ENCODE results near the gene SULT6B1. TPM values are rescaled to one million over a fixed set of nuclear protein-coding genes. Genes with fewer than 3 reads are reported as not detected.

The SULT6B1 gene
- total RNA-seq, 1 experiment from 2014 or later, result not detected

GRCh38 chr2:37149626-37150322, 38.7 kb downstream of the SULT6B1 start:
- no peak overlapping the region for H3K4me3 ChIP-seq (ENCODE audit: low read depth, low read length)
- Mint-ChIP-seq H3K27ac (ENCODE audit: unreplicated experiment) (no peak overlapping the region), H3K9me3 (ENCODE audit: unreplicated experiment) (no peaks in the 10 kb centered on the region), H3K36me3 (ENCODE audit: insufficient read depth, unreplicated experiment) (peaks cover 55% of the 10 kb centered on the region), H3K4me3 (ENCODE audit: unreplicated experiment) (no peak overlapping the region), H3K4me1 (ENCODE audit: low read depth, unreplicated experiment) (peaks cover 28% of the 10 kb centered on the region), H3K27me3 (ENCODE audit: insufficient read depth, unreplicated experiment) (no peaks in the 10 kb centered on the region)
- no peaks in the 10 kb centered on the region for H3K27me3 ChIP-seq (replicated peaks; ENCODE audit: control insufficient read depth, insufficient read depth, low read length)
- BruUV-seq (replicated peaks), result no TSS peak
- peaks cover 2% of the 10 kb centered on the region for H3K36me3 ChIP-seq (ENCODE audit: control insufficient read depth, insufficient read depth, low read length)
- peaks cover 9% of the 10 kb centered on the region; the same call in 1 of the 2 replicates for H3K4me1 ChIP-seq
- no peak for DNase-seq
- ChIA-PET CTCF (no interaction called here), POLR2A (interaction anchor here (0.6 kb wide), 1 partner anchor 22 kb away, joined by 10 read pairs; no protein-coding TSS in a partner anchor)
- intact Hi-C loops (cut with micrococcal nuclease; ENCODE audit: unreplicated experiment), result no loop called here
- TF ChIP-seq CTCF (IDR thresholded peaks at IDR 0.05; ENCODE audit: insufficient read depth in 1 of 2, low read depth in 1 of 2, low read length in 1 of 2, severe bottlenecking in 1 of 2, unreplicated experiment in 1 of 2), result no peak
- no peaks in the 10 kb centered on the region for H3K9me3 ChIP-seq

GRCh38 chr2:37148325-37148724, 40.1 kb downstream of the SULT6B1 start:
- Mint-ChIP-seq H3K9me3 (ENCODE audit: unreplicated experiment) (no peaks in the 10 kb centered on the region), H3K27me3 (ENCODE audit: insufficient read depth, unreplicated experiment) (no peaks in the 10 kb centered on the region), H3K27ac (ENCODE audit: unreplicated experiment) (no peak overlapping the region), H3K4me1 (ENCODE audit: low read depth, unreplicated experiment) (peaks cover 24% of the 10 kb centered on the region), H3K4me3 (ENCODE audit: unreplicated experiment) (no peak overlapping the region), H3K36me3 (ENCODE audit: insufficient read depth, unreplicated experiment) (peaks cover 46% of the 10 kb centered on the region)
- intact Hi-C loops (cut with micrococcal nuclease; ENCODE audit: unreplicated experiment), result no loop called here
- CTCF ChIA-PET, result no interaction called here
- POLR2A ChIA-PET, result interaction anchor here (1.0 kb wide), 1 partner anchor 8 kb away, joined by 3 read pairs; the partner anchor contains the start of gene EIF2AK2
- DNase-seq, result peak in 1 of 2 experiments; percentile 47
- H3K9me3 ChIP-seq, result no peaks in the 10 kb centered on the region
- H3K4me1 ChIP-seq, result peaks cover 9% of the 10 kb centered on the region; the same call in 1 of the 2 replicates
- BruUV-seq (replicated peaks), result no TSS peak
- no peak for TF ChIP-seq CTCF (IDR thresholded peaks at IDR 0.05; ENCODE audit: insufficient read depth in 1 of 2, low read depth in 1 of 2, low read length in 1 of 2, severe bottlenecking in 1 of 2, unreplicated experiment in 1 of 2)
- H3K4me3 ChIP-seq (ENCODE audit: low read depth, low read length), result no peak overlapping the region
- H3K27me3 ChIP-seq (replicated peaks; ENCODE audit: control insufficient read depth, insufficient read depth, low read length), result no peaks in the 10 kb centered on the region
- H3K36me3 ChIP-seq (ENCODE audit: control insufficient read depth, insufficient read depth, low read length), result peaks cover 2% of the 10 kb centered on the region

GRCh38 chr2:37146062-37146461, 42.4 kb downstream of the SULT6B1 start:
- intact Hi-C loops (cut with micrococcal nuclease; ENCODE audit: unreplicated experiment), result no loop called here
- Mint-ChIP-seq H3K27ac (ENCODE audit: unreplicated experiment) (no peak overlapping the region), H3K4me1 (ENCODE audit: low read depth, unreplicated experiment) (peaks cover 13% of the 10 kb centered on the region), H3K27me3 (ENCODE audit: insufficient read depth, unreplicated experiment) (no peaks in the 10 kb centered on the region), H3K4me3 (ENCODE audit: unreplicated experiment) (no peak overlapping the region), H3K9me3 (ENCODE audit: unreplicated experiment) (no peaks in the 10 kb centered on the region), H3K36me3 (ENCODE audit: insufficient read depth, unreplicated experiment) (peaks cover 51% of the 10 kb centered on the region)
- H3K9me3 ChIP-seq, result no peaks in the 10 kb centered on the region
- no peak overlapping the region for H3K4me3 ChIP-seq (ENCODE audit: low read depth, low read length)
- no peaks in the 10 kb centered on the region for H3K27me3 ChIP-seq (replicated peaks; ENCODE audit: control insufficient read depth, insufficient read depth, low read length)
- peaks cover 9% of the 10 kb centered on the region; the same call in 1 of the 2 replicates for H3K4me1 ChIP-seq
- CTCF ChIA-PET, result no interaction called here
- POLR2A ChIA-PET, result no interaction called here
- peaks cover 2% of the 10 kb centered on the region; the same call in 1 of the 2 replicates for H3K36me3 ChIP-seq (ENCODE audit: control insufficient read depth, insufficient read depth, low read length)
- no peak for DNase-seq
- no TSS peak for BruUV-seq (replicated peaks)
- TF ChIP-seq CTCF (IDR thresholded peaks at IDR 0.05; ENCODE audit: insufficient read depth in 1 of 2, low read depth in 1 of 2, low read length in 1 of 2, severe bottlenecking in 1 of 2, unreplicated experiment in 1 of 2), result no peak

All from Caco-2 (cell line).